ENCODE data around the gene DROSHA. TPM values are rescaled to one million over a fixed set of nuclear protein-coding genes. Genes with fewer than 3 reads are reported as not detected.

The DROSHA gene
- total RNA-seq, 2 donors from 2014 or later: 71.5 to 105 TPM

DNA sequence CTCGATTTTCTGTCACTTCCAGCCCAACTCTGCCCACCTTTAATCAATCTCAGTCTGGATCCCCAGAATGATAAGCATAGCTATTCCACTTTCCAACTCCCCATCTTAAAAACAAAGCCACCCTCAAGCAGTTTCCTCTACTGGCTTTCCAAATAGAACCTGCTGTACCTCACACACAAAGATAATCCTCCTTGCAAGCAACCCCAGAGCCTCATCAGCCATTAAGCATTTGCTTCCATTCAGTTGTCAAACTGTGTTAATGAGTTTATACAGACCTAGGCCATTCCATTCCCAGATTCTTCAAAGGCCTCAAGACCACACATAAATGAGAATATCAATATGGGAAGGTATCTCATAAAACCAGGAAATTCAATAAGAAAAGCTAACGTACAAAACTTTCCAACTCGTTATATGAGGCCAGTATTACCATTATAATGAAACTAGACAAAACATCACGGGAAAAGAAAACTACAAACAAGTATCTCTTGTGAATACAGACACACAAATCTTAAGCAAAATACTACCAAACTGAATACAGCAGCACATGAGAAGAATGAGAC is 86.8 kb downstream of the DROSHA start:
- Mint-ChIP-seq H3K9me3 (no peaks in the 10 kb centered on the region), H3K27ac (no peak overlapping the region), H3K27me3 (no peaks in the 10 kb centered on the region), H3K4me1 (ENCODE audit: low read depth in 2 of 2) (peaks cover 0 to 3% of the 10 kb centered on the region in 2 donors), H3K4me3 (no peak overlapping the region), H3K36me3 (peaks cover 36% of the 10 kb centered on the region)
- ATAC-seq (no peak), DNase-seq (ENCODE audit: low spot score) (no peak)

DNA sequence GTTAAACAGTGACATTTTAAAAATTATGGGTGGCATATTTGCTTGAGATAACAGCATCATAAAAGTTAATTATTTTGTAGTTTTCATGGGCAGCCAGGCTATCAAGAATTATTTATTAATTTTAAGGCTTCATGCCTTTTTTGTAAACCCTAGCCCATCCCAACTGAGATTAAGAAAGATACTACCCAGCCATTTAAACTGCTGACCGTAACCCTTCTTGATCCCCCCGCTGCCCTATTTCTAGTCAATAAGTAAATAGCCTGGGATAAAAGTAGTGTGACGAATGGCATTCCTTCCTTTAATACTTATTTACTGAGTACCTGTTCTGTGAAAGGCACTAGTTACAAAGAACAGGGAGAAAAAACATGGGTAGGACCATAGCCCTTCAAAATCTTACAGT is 88.3 kb downstream of the DROSHA start:
- Mint-ChIP-seq H3K27me3 (no peaks in the 10 kb centered on the region), H3K9me3 (no peaks in the 10 kb centered on the region), H3K36me3 (peaks cover 33% of the 10 kb centered on the region), H3K4me3 (no peak overlapping the region), H3K27ac (no peak overlapping the region), H3K4me1 (ENCODE audit: low read depth in 2 of 2) (peaks cover 0 to 3% of the 10 kb centered on the region in 2 donors)
- DNase-seq (ENCODE audit: low spot score): no peak
- no peak for ATAC-seq

DNA sequence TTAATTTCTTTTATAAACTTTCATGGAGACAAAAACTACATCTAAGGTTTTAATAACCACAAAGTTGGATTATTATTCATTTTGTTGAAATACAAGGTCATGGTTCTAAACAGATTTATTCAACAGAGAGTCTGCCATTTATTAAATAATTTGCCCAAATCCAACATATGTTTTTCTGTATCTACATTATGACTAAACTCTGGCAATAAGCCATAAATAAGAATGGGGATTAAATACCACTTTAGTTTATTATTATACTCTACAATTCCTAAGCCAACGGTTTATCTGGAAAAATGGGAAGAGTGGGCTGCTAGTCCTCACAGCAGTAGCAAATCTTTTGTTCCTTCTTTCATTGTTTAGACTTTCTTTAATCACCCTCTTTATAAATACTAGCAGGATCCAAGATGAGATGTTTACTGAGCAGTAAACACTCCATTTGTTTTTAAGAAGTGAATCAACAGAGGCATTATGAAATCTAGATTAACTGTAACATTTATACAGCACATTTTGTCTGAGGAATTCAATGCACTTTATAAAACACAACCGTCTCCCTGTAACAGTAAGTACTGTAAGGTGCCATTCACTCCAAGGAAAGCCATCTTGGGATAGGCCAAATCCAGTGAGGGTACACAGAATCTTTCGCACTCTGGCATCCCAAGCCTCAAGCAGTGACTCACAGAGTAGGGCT is 89.7 kb downstream of the DROSHA start:
- Mint-ChIP-seq H3K27ac (no peak overlapping the region), H3K36me3 (peaks cover 36% of the 10 kb centered on the region), H3K9me3 (no peaks in the 10 kb centered on the region), H3K4me1 (ENCODE audit: low read depth in 2 of 2) (peaks cover 0 to 3% of the 10 kb centered on the region in 2 donors), H3K4me3 (no peak overlapping the region), H3K27me3 (no peaks in the 10 kb centered on the region)
- no peak for DNase-seq (ENCODE audit: low spot score)
- ATAC-seq: no peak

DNA sequence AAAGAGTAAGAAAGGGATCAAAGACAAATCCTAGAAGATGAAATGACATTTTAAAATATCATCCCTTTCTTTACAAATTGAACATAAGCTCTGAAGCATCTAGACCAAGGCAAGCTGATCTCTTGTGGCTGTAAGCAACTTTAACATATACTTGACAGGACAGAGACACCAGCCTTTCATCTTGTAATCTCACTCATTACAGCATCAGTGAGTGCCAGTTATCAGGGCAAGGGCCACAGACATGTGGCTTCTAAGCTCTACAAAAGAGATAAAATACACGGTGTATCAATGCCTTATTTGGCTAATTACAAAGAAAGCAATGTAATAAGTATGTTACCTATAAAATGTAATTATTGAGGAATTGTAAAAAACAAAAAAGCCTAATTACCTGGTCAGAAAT is 95.0 kb downstream of the DROSHA start:
- ATAC-seq: no peak
- Mint-ChIP-seq H3K36me3 (peaks cover 22% of the 10 kb centered on the region), H3K9me3 (no peaks in the 10 kb centered on the region), H3K27me3 (no peaks in the 10 kb centered on the region), H3K4me1 (ENCODE audit: low read depth in 2 of 2) (no peaks in the 10 kb centered on the region), H3K4me3 (no peak overlapping the region), H3K27ac (no peak overlapping the region)
- DNase-seq (ENCODE audit: low spot score): no peak

DNA sequence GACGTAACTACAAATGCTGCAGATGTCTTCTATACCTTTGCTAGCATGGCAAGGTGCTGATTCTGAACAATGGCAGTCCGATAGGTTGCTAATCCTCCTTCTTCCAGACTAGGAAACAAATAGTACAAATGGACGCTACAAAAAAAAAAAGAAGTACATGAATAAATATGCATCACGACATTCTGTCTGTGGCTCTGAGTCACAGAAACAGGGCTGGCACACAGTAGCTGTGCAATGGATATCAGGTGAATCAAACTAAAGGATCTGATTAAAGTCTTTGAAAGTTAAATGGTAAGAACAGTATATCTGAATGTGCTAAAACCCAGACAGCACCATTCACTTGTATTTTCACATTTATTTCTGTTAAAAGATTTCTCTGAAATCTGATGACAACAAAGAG is 96.2 kb downstream of the DROSHA start:
- H3K36me3 Mint-ChIP-seq: peaks cover 22% of the 10 kb centered on the region
- ATAC-seq: no peak
- DNase-seq (ENCODE audit: low spot score): no peak
- H3K27ac Mint-ChIP-seq: no peak overlapping the region
- no peaks in the 10 kb centered on the region for H3K9me3 Mint-ChIP-seq
- no peak overlapping the region for H3K4me3 Mint-ChIP-seq
- no peaks in the 10 kb centered on the region for H3K4me1 Mint-ChIP-seq (ENCODE audit: low read depth in 2 of 2)
- H3K27me3 Mint-ChIP-seq: no peaks in the 10 kb centered on the region

DNA sequence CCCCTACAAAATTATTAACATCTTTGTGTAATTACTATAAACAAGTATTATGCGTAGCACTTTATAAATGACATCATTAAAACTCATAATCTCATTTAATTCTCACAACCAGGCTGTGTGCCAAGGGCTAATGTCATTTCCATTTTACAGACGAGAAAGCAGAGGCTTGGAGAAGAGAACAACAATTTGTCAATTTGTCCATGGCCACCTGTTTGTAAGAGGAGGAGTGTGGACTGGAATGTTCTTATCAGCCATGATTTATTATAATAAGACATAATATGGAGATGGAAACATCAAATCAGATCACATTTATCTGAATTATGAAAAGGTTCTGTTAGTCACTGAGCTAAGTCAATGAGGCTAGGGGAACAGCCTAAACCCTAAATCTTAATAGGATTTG is 97.0 kb downstream of the DROSHA start:
- ATAC-seq: no peak
- Mint-ChIP-seq H3K27ac (no peak overlapping the region), H3K9me3 (no peaks in the 10 kb centered on the region)

DNA sequence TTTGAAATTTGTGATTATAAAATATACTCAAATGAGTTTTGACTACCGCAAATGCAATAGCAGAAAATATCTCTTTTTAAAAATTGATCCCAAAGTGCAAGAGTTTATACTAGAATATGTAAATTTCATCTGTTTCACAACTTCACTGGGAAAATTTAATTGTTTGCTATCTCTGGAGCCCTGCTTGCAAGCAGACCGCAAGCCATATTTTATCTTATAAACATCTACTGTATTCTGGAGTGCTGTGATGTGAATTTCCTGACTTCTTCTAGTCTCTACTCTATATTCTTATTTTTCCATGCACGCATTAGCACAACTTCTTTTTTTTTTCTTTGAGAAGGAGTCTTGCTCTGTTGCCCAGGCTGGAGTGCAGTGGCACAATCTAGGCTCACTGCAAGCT is 98.7 kb downstream of the DROSHA start:
- H3K27me3 Mint-ChIP-seq: no peaks in the 10 kb centered on the region
- H3K36me3 Mint-ChIP-seq: peaks cover 23% of the 10 kb centered on the region
- H3K9me3 Mint-ChIP-seq: no peaks in the 10 kb centered on the region
- no peak for DNase-seq (ENCODE audit: low spot score)
- H3K4me3 Mint-ChIP-seq: no peak overlapping the region
- peaks cover 0 to 4% of the 10 kb centered on the region in 2 donors for H3K4me1 Mint-ChIP-seq (ENCODE audit: low read depth in 2 of 2)
- no peak overlapping the region for H3K27ac Mint-ChIP-seq
- ATAC-seq: no peak

More for the DNA sequence above, 97.0 kb downstream of the DROSHA start:
- Mint-ChIP-seq H3K27me3 (no peaks in the 10 kb centered on the region), H3K4me1 (ENCODE audit: low read depth in 2 of 2) (peaks cover 0 to 4% of the 10 kb centered on the region in 2 donors), H3K4me3 (no peak overlapping the region), H3K36me3 (peaks cover 29% of the 10 kb centered on the region)
- DNase-seq (ENCODE audit: low spot score): no peak

DNA sequence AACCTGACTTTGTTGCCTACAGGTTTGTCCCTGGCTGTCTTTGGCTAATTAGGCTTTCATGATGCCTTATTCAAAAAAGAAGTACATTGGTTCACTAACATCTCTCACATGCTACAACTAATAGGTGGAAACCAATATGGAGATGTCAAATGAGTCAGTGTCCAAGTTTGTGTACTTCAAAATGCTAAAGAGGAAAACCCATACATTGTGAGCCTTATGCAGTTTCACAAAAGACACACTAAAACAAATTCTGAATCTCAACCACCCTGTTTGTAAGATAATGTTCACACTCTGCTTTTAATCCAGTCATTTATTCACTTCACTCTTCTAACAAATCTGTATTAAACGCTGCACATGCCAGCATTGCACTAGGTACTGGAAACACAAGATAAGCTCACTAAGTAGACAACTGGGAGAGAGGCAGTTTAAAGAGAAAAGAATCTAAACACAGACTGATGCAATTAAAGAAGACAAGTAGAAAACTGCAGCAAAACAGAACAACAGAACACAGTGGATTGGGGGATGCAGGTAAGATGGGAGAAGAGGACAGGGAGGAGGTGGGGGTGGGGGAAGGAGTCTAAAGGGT is 104.1 kb downstream of the DROSHA start:
- no peaks in the 10 kb centered on the region for H3K9me3 Mint-ChIP-seq
- peaks cover 2 to 4% of the 10 kb centered on the region in 2 donors for H3K4me1 Mint-ChIP-seq (ENCODE audit: low read depth in 2 of 2)
- no peak overlapping the region for H3K27ac Mint-ChIP-seq
- no peak for ATAC-seq
- H3K4me3 Mint-ChIP-seq: no peak overlapping the region
- H3K36me3 Mint-ChIP-seq: peaks cover 22% of the 10 kb centered on the region
- no peak for DNase-seq (ENCODE audit: low spot score)
- no peaks in the 10 kb centered on the region for H3K27me3 Mint-ChIP-seq

DNA sequence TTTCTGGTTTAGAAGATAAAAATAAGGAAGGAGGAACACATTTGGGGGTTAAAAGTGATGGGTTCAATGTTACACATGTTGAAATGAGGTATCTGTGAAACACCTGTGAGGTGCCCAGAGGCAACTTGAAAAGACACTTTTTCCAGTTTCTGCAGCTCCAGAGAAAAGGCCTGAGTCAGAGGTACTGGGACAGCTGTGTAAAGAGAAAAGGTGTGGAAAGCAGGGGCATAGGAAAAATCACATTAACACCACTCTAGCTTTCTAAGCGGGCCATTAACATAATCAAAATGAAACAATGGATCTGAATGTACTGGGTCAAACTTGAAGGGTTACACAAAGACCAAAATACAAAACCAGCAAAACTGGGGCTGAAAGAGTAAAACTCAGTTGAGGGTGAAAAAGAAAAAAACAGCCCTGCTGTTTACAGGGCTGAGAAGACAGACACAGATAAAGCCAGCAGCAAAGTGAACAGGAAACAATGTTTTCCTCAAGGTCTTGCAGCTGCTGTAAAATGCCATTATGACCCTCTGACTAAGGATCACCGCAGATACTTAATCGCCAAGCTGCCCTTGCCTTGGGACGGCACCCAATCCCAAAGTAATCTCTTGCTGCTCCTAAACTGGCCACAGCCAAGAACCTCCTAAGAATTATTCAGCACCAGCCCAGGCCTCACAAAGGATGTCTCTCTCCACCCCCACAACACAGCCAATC is 104.7 kb downstream of the DROSHA start:
- Mint-ChIP-seq H3K27ac (no peak overlapping the region), H3K4me3 (no peak overlapping the region), H3K36me3 (peaks cover 25% of the 10 kb centered on the region), H3K27me3 (no peaks in the 10 kb centered on the region), H3K4me1 (ENCODE audit: low read depth in 2 of 2) (peaks cover 2 to 4% of the 10 kb centered on the region in 2 donors), H3K9me3 (no peaks in the 10 kb centered on the region)
- DNase-seq (ENCODE audit: low spot score): no peak
- no peak for ATAC-seq

DNA sequence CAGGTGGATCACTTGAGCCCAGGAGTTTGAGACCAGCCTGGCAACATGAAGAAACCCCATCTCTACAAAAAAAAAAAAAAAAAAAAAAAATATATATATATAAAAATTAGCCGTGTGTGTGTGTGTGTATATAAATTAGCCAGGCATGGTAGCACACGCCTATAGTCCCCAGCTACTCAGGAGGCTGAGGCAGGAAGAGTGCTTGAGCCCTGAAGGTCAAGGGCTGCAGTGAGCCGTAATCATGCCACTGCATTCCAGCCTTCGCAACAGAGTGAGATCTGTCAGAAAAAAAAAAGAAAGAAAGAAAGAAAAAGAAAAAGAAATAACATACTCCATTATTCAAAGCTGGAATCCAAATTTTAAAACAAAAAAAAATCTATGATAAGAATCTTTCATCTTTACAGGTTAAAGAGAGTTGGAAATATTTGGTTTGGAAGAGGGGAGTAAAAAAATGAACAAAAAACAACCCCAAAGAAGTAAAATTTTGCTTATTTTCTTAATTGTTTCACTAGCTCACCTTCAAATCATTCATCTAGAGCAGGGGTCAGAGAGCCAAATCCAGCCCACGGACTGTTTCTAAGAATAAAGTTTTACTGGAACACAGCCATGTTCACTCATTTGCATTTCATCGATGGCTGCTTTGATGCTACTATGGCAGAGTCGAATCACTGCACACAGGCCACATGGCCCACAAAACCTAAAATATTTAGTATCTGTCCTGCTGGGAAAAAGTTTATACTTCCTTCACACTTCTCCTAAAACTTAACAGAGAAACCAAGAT is 109.9 kb downstream of the DROSHA start:
- DNase-seq (ENCODE audit: low spot score) (no peak), ATAC-seq (no peak)
- Mint-ChIP-seq H3K9me3 (no peaks in the 10 kb centered on the region), H3K27ac (no peak overlapping the region), H3K27me3 (no peaks in the 10 kb centered on the region), H3K4me1 (ENCODE audit: low read depth in 2 of 2) (no peaks in the 10 kb centered on the region), H3K4me3 (no peak overlapping the region), H3K36me3 (peaks cover 30% of the 10 kb centered on the region)

DNA sequence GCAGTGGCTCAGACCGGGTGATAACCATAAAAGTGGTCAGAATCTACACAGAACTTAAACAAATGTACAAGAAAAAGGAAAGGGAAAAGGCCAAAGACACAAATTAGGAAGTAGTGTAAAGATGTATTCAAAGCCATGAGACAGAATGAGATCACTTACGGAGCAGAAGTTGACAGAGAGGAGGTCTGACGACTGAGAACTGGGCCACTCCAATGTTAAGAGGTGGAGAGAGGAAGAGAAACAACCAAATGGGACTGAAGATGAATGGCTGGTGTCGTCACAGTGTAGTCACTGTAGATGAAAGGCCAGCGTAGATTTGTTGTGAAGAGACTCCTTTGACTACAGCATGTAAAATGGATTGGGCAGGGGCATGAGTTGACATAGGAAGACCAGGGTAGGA is 114.4 kb downstream of the DROSHA start:
- Mint-ChIP-seq H3K4me3 (no peak overlapping the region), H3K27ac (no peak overlapping the region), H3K9me3 (no peaks in the 10 kb centered on the region), H3K4me1 (ENCODE audit: low read depth in 2 of 2) (peaks cover 0 to 3% of the 10 kb centered on the region in 2 donors), H3K36me3 (peaks cover 22% of the 10 kb centered on the region), H3K27me3 (no peaks in the 10 kb centered on the region)
- DNase-seq (ENCODE audit: low spot score): no peak
- no peak for ATAC-seq

DNA sequence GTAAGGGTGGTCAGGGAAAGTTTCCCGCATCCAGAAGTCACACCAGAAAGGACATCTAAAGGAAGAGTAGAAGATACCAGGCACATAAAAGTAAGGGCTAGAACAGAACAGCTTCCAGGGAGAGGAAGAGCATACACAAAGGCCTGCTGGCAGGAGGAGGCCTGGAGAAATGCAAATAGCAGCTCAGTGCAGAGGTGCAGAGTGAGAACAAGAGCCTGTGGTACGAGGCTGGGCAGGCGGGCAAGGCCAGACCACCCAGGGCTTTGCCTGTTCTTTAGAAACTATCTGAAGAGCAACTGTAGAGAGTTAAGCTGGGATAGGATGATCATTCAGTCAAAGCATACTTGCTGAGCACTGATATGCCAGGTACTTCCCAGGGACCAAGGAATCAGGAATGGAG is 115.3 kb downstream of the DROSHA start:
- no peak overlapping the region for H3K4me3 Mint-ChIP-seq
- H3K4me1 Mint-ChIP-seq (ENCODE audit: low read depth in 2 of 2): peaks cover 0 to 3% of the 10 kb centered on the region in 2 donors
- H3K27ac Mint-ChIP-seq: no peak overlapping the region
- DNase-seq (ENCODE audit: low spot score) (no peak), ATAC-seq (no peak)
- H3K36me3 Mint-ChIP-seq: peaks cover 22% of the 10 kb centered on the region
- H3K27me3 Mint-ChIP-seq: no peaks in the 10 kb centered on the region
- no peaks in the 10 kb centered on the region for H3K9me3 Mint-ChIP-seq

DNA sequence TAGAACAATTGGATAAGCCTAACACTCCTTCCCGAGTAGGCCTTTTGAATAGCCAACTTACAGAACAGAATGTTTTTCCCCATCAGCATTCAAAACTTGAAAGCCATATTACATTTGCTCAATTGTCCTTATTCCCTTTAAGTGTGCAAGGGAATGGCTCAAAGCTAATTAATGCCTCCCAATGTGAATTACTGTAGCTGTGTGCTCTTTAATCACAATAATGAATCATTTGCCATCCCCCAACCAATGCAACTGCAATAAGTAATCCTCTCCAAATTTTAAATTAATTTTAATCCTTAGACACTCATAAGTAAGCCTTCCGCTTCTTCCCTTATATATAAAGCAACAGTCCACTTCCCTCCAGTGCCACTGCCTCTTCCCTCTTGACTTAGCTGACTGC is 115.9 kb downstream of the DROSHA start:
- ATAC-seq (no peak), DNase-seq (ENCODE audit: low spot score) (no peak)
- Mint-ChIP-seq H3K27me3 (no peaks in the 10 kb centered on the region), H3K4me1 (ENCODE audit: low read depth in 2 of 2) (peaks cover 0 to 3% of the 10 kb centered on the region in 2 donors), H3K36me3 (peaks cover 17% of the 10 kb centered on the region), H3K4me3 (no peak overlapping the region), H3K9me3 (no peaks in the 10 kb centered on the region), H3K27ac (no peak overlapping the region)
